ENCODE data around the gene CDH18. TPM values are rescaled to one million over a fixed set of nuclear protein-coding genes. Genes with fewer than 3 reads are reported as not detected.

The CDH18 gene
- total RNA-seq, 1 experiment from 2014 or later = 7.0 TPM

- H3K4me3 ChIP-seq (ENCODE audit: low read depth in 2 of 2, low read length in 2 of 2) = no peak overlapping the region
- POLR2A ChIA-PET = no interaction called here
- DNase-seq (ENCODE audit: low read depth, low spot score) (no peak), ATAC-seq (no peak)
- no TSS peak for BruUV-seq (replicated peaks)
- no peaks in the 10 kb centered on the region for H3K27me3 ChIP-seq (ENCODE audit: control insufficient read depth, insufficient read depth, low read length)
- intact Hi-C loops (cut with micrococcal nuclease; ENCODE audit: unreplicated experiment) (no loop called here), in situ Hi-C loops (cut with HindIII; ENCODE audit: low pct_unique_long_range_greater_than_20kb, low sequenced_read_pairs) (no loop called here)
- no peaks in the 10 kb centered on the region for H3K4me1 ChIP-seq (ENCODE audit: control insufficient read depth, insufficient read depth, low read length)
- H3K27ac ChIP-seq (ENCODE audit: low read length) = no peak overlapping the region
- no peaks in the 10 kb centered on the region for H3K36me3 ChIP-seq (ENCODE audit: control insufficient read depth, insufficient read depth, low read length)
- TF ChIP-seq TCF7L2 (IDR thresholded peaks at IDR 0.05; ENCODE audit: low read depth, low read length) = no peak
- no peak for TF ChIP-seq REST (IDR thresholded peaks at IDR 0.05; ENCODE audit: insufficient read depth in 1 of 2, low read depth in 2 of 2, low read length in 1 of 2)
- no peak for TF ChIP-seq POLR2AphosphoS5 (IDR thresholded peaks at IDR 0.05; ENCODE audit: low read depth, low read length)
- TF ChIP-seq SIN3A (IDR thresholded peaks at IDR 0.05; ENCODE audit: borderline replicate concordance, insufficient read depth, low read depth, low read length) = no peak
- TF ChIP-seq CTCF (IDR thresholded peaks at IDR 0.05) = no peak
- CTCF ChIA-PET = no interaction called here
- no peaks in the 10 kb centered on the region for H3K9me3 ChIP-seq (ENCODE audit: control insufficient read depth, insufficient read depth, low read depth, low read length)
These were observed 433.5 kb downstream of the CDH18 start for GRCh38 chr5:19554524-19554923.

- no peaks in the 10 kb centered on the region for H3K36me3 ChIP-seq (ENCODE audit: control insufficient read depth, insufficient read depth, low read length)
- BruUV-seq (replicated peaks) = no TSS peak
- in situ Hi-C loops (cut with HindIII; ENCODE audit: low pct_unique_long_range_greater_than_20kb, low sequenced_read_pairs) = no loop called here
- no peak overlapping the region for H3K27ac ChIP-seq (ENCODE audit: low read length)
- no peaks in the 10 kb centered on the region for H3K27me3 ChIP-seq (ENCODE audit: control insufficient read depth, insufficient read depth, low read length)
- H3K9me3 ChIP-seq (ENCODE audit: control insufficient read depth, insufficient read depth, low read depth, low read length) = no peaks in the 10 kb centered on the region
- no peaks in the 10 kb centered on the region for H3K4me1 ChIP-seq (ENCODE audit: control insufficient read depth, insufficient read depth, low read length)
- ChIA-PET CTCF (no interaction called here), POLR2A (no interaction called here)
- intact Hi-C loops (cut with micrococcal nuclease; ENCODE audit: unreplicated experiment) = no loop called here
- no peak overlapping the region for H3K4me3 ChIP-seq (ENCODE audit: low read depth in 2 of 2, low read length in 2 of 2)
- ATAC-seq (no peak), DNase-seq (ENCODE audit: low read depth, low spot score) (no peak)
- no peak for TF ChIP-seq SIN3A (IDR thresholded peaks at IDR 0.05; ENCODE audit: borderline replicate concordance, insufficient read depth, low read depth, low read length)
- TF ChIP-seq TCF7L2 (IDR thresholded peaks at IDR 0.05; ENCODE audit: low read depth, low read length) = no peak
- TF ChIP-seq POLR2AphosphoS5 (IDR thresholded peaks at IDR 0.05; ENCODE audit: low read depth, low read length) = no peak
- TF ChIP-seq CTCF (IDR thresholded peaks at IDR 0.05) = no peak
- no peak for TF ChIP-seq REST (IDR thresholded peaks at IDR 0.05; ENCODE audit: insufficient read depth in 1 of 2, low read depth in 2 of 2, low read length in 1 of 2)
These were observed 440.4 kb downstream of the CDH18 start for GRCh38 chr5:19547640-19548039.

Measured in Panc1 (cell line).